Measurements from ENCODE around the gene HAND1.

DNA sequence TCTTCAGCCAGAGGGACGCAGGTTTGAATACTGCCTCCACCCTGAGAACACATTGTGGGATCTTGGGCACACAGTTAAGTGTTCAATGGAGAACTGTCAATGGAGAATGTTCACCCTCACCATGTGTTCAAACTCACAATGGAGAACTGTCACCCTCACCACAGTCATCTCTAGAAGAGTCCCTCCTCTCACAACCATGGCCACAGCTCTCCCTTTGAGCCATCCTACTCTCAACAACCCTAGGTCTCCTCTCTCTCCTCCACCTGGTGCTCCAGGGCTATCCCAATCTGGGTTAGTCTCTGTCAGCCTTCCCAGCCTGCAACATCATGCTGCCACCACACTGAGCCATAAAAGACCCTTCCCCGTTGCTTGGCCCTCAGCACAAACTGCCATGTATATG lies 36.3 kb upstream of the HAND1 start:
- TF ChIP-seq CTCF (IDR thresholded peaks at IDR 0.05): no peak
- no peak for TF ChIP-seq POLR2AphosphoS5 (IDR thresholded peaks at IDR 0.05)
- no peak for TF ChIP-seq POLR2A (IDR thresholded peaks at IDR 0.05)

Data from prostate gland (tissue), 2 donors.